WTC11 (cell line): ENCODE results near the gene SAT1. TPM values are rescaled to one million over a fixed set of nuclear protein-coding genes. Genes with fewer than 3 reads are reported as not detected.

Experiments used
- ATAC-seq: fragments of 200-7000 bp; cut with Tn5 transposase; 2 replicates; pipeline ENCODE4 v1.10.0; 2021; ENCODE audit warnings: mild to moderate bottlenecking, moderate library complexity
- CTCF ChIA-PET: fragments of 300-600 bp; sonication (Branson Sonifier 250); formaldehyde crosslinking; loops from one replicate; lab custom pipeline; 2021; ENCODE audit warnings: antibody characterized with exemption; lab: Charles Lee
- POLR2A ChIA-PET: fragments of 350-600 bp; sonication (Branson Sonifier 250); formaldehyde crosslinking; loops from one replicate; lab custom pipeline; 2021; ENCODE audit warnings: antibody characterized with exemption; lab: Charles Lee
- DNase-seq: peaks from one replicate; pipeline ENCODE4 v3.0.0; 2021; ENCODE audit warnings: low spot score
- H3K27ac Mint-ChIP-seq: 2 replicates; pipeline ENCODE4 v1.8.0; 2021; ENCODE audit warnings: mixed read lengths
- H3K27me3 Mint-ChIP-seq: 2 replicates; pipeline ENCODE4 v1.8.0; 2021; ENCODE audit warnings: low read depth, mild to moderate bottlenecking, moderate library complexity, mixed read lengths
- H3K36me3 Mint-ChIP-seq: 2 replicates; pipeline ENCODE4 v1.8.0; 2021; ENCODE audit warnings: mixed read lengths
- H3K4me1 Mint-ChIP-seq: 2 replicates; pipeline ENCODE4 v1.8.0; 2022; ENCODE audit warnings: mixed read lengths
- H3K4me3 Mint-ChIP-seq: 2 replicates; pipeline ENCODE4 v1.8.0; 2021; ENCODE audit warnings: mild to moderate bottlenecking, moderate library complexity, mixed read lengths
- H3K9me3 Mint-ChIP-seq: 2 replicates; pipeline ENCODE4 v1.8.0; 2021; ENCODE audit warnings: mixed read lengths
- ATF6 ChIP-seq: sonication (generic); formaldehyde crosslinking; IDR thresholded peaks from 2 replicates; pipeline ENCODE4 v1.8.1; 2023; ENCODE audit warnings: mild to moderate bottlenecking, missing genetic modification reagents
- CREB1 ChIP-seq: sonication (generic); formaldehyde crosslinking; IDR thresholded peaks from 2 replicates; pipeline ENCODE4 v1.8.0; 2023; ENCODE audit warnings: mild to moderate bottlenecking, missing genetic modification reagents
- ETV6 ChIP-seq: sonication (generic); formaldehyde crosslinking; IDR thresholded peaks from 2 replicates; pipeline ENCODE4 v1.8.1; 2022; ENCODE audit warnings: mild to moderate bottlenecking, missing genetic modification reagents
- GRHL2 ChIP-seq: fragments of 250-450 bp; sonication (Bioruptor Pico); IDR thresholded peaks from 2 replicates; pipeline ENCODE4 v1.8.0; 2022; ENCODE audit warnings: mild to moderate bottlenecking, moderate library complexity; ENCODE audit not compliant: insufficient replicate concordance, severe bottlenecking
- IRF2 ChIP-seq: sonication (generic); formaldehyde crosslinking; IDR thresholded peaks from 2 replicates; pipeline ENCODE4 v1.8.0; 2022; ENCODE audit warnings: low read depth, missing genetic modification reagents, borderline replicate concordance
- MAX ChIP-seq: sonication (generic); formaldehyde crosslinking; IDR thresholded peaks from 2 replicates; pipeline ENCODE4 v1.8.0; 2022; ENCODE audit warnings: mild to moderate bottlenecking, missing genetic modification reagents
- MXD4 ChIP-seq: fragments of 250-450 bp; sonication (Bioruptor Pico); IDR thresholded peaks from 2 replicates; pipeline ENCODE4 v1.8.0; 2021; ENCODE audit warnings: mild to moderate bottlenecking, moderate library complexity, borderline replicate concordance
- NFYB ChIP-seq: sonication (generic); formaldehyde crosslinking; conservative IDR thresholded peaks from 2 replicates; pipeline ENCODE4 v1.8.0; 2022; ENCODE audit warnings: low read depth, missing genetic modification reagents
- USF1 ChIP-seq: sonication (generic); formaldehyde crosslinking; IDR thresholded peaks from 2 replicates; pipeline ENCODE4 v1.8.0; 2022; ENCODE audit warnings: mild to moderate bottlenecking, missing genetic modification reagents
- total RNA-seq: library from RNA; stranded (reverse); gene quantifications from 3 replicates; pipeline ENCODE4 v1.2.3, GENCODE V29; 2021
- TF ChIP-seq, protein P1 (sequence below): sonication (generic); formaldehyde crosslinking; IDR thresholded peaks from 2 replicates; pipeline ENCODE4 v1.8.1; 2023; ENCODE audit warnings: mild to moderate bottlenecking, missing genetic modification reagents, moderate library complexity
- TF ChIP-seq, protein P2 (sequence below): sonication (generic); formaldehyde crosslinking; IDR thresholded peaks from 2 replicates; pipeline ENCODE4 v1.8.1; 2023; ENCODE audit warnings: mild to moderate bottlenecking, missing genetic modification reagents

SAT1 gene
- total RNA-seq, 1 experiment from 2014 or later: 70.7 TPM

- Mint-ChIP-seq H3K4me1 (peaks cover 34% of the 10 kb centered on the region), H3K27me3 (no peaks in the 10 kb centered on the region), H3K9me3 (no peaks in the 10 kb centered on the region), H3K4me3 (no peak overlapping the region), H3K36me3 (no peaks in the 10 kb centered on the region), H3K27ac (peak overlapping the region; percentile 63)
- ATAC-seq: no peak
- TF ChIP-seq CREB1 (no peak), NFYB (CRISPR knock-in tag) (no peak), GRHL2 (CRISPR knock-in tag) (no peak)
- no peak for DNase-seq
- ChIA-PET POLR2A (no interaction called here), CTCF (no interaction called here)
These were observed 12.2 kb downstream of the SAT1 start for GRCh38 chrX:23795221-23795620.

DNA sequence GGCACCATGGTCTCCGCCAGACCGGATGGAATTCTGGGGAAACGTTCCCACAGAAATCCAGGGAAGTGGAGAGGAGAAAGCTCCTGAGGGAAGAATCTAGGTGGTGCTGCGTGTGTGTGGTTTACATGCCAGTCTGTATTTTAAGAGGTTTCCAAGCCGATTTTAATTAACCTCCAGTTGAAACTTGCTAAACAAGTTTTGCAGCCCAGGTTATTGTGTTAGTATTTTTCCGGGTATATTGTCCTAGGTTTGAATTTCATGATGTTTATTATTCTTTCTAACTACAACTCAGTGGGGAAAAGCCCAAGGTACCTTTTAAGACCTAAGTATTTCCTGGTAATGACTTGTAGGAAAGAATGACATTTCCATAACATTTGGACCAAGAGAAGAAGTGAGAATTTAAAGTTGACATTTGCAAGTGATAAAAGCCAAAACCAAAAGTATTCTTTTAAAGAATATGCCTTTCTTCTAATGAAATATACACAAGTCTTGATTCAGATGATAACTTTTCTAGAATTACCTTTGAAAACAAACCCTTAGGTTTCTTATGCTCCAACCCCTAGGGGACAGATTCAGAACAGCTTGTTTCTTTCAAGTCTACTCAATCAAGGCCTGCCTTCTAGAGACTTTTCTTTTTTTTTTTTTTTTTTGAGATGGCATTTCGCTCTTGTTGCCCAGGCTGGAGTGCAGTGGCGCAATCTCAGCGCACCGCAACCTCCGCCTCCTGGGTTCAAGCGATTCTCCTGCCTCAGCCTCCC, 14.6 kb downstream of the SAT1 start:
- ATAC-seq (no peak; the same call in 1 of the 2 replicates), DNase-seq (no peak)
- H3K27me3 Mint-ChIP-seq: no peaks in the 10 kb centered on the region

DNA sequence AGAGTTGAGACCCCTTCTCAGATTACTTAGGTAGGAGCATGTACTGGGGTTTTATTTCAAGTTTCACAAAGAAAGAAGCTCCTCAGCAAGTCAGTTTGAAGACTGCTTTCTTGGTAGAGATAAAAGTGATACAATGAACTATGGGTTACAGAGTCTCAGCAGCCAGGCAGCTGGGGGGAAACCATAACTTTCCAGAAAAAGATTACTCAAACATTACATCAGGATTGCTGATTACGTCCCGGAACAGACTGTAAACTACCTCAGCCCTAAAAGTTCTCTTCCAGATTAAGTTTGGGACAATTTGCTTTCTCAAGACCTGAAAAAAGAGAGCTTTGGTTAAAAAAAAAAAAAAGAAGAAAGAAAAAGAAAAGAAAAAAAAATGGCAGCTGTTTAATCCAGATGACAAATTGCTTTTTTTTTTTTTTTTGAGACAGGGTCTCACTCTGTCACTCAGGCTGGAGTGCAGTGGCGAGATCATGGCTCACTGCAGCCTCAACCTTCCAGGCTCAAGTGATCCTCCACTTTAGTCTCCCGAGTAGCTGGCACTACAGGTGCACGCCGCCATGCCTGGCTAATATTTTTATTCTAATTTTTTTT, 16.6 kb downstream of the SAT1 start:
- TF ChIP-seq MXD4 (CRISPR knock-in tag) (no peak), IRF2 (CRISPR knock-in tag) (no peak), ATF6 (CRISPR knock-in tag) (no peak)
- TF ChIP-seq, protein P1, sequence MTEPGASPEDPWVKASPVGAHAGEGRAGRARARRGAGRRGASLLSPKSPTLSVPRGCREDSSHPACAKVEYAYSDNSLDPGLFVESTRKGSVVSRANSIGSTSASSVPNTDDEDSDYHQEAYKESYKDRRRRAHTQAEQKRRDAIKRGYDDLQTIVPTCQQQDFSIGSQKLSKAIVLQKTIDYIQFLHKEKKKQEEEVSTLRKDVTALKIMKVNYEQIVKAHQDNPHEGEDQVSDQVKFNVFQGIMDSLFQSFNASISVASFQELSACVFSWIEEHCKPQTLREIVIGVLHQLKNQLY (CRISPR knock-in tag): no peak
- H3K4me3 Mint-ChIP-seq: no peak overlapping the region
- DNase-seq: no peak
- H3K27ac Mint-ChIP-seq: peak overlapping the region; percentile 80; the same call in 1 of the 2 replicates
- ChIA-PET CTCF (interaction anchor here (0.8 kb wide), 1 partner anchor 102 kb away, joined by 3 read pairs; no protein-coding TSS in a partner anchor), POLR2A (interaction anchor here (0.5 kb wide), 2 partner anchors 12 to 102 kb away, joined by 3 to 5 read pairs; no protein-coding TSS in a partner anchor)
- ATAC-seq: no peak
- peaks cover 34% of the 10 kb centered on the region for H3K4me1 Mint-ChIP-seq
- H3K27me3 Mint-ChIP-seq: no peaks in the 10 kb centered on the region
- no peaks in the 10 kb centered on the region for H3K9me3 Mint-ChIP-seq
- H3K36me3 Mint-ChIP-seq: no peaks in the 10 kb centered on the region

More for the DNA sequence above, 14.6 kb downstream of the SAT1 start:
- TF ChIP-seq GRHL2 (CRISPR knock-in tag) (no peak), USF1 (CRISPR knock-in tag) (no peak), ETV6 (no peak)
- Mint-ChIP-seq H3K27ac (peak overlapping the region; percentile 45; the same call in 1 of the 2 replicates), H3K36me3 (no peaks in the 10 kb centered on the region), H3K9me3 (no peaks in the 10 kb centered on the region), H3K4me3 (no peak overlapping the region), H3K4me1 (peaks cover 34% of the 10 kb centered on the region)
- ChIA-PET CTCF (interaction anchor here (0.6 to 2.4 kb wide), 6 partner anchors 9 to 247 kb away, joined by 3 to 9 read pairs (median 3); partner anchors contain the start of genes PRDX4 and SAT1), POLR2A (interaction anchor here (0.6 to 0.7 kb wide), 2 partner anchors 10 to 257 kb away, joined by 3 to 4 read pairs; no protein-coding TSS in a partner anchor)

GRCh38 chrX:23802431-23802830, 19.5 kb downstream of the SAT1 start:
- ChIA-PET CTCF (no interaction called here), POLR2A (no interaction called here)
- H3K36me3 Mint-ChIP-seq: no peaks in the 10 kb centered on the region
- no peak for ATAC-seq
- no peaks in the 10 kb centered on the region for H3K9me3 Mint-ChIP-seq
- H3K27ac Mint-ChIP-seq: no peak overlapping the region
- peaks cover 19% of the 10 kb centered on the region for H3K4me1 Mint-ChIP-seq
- H3K27me3 Mint-ChIP-seq: no peaks in the 10 kb centered on the region
- TF ChIP-seq, protein P2, sequence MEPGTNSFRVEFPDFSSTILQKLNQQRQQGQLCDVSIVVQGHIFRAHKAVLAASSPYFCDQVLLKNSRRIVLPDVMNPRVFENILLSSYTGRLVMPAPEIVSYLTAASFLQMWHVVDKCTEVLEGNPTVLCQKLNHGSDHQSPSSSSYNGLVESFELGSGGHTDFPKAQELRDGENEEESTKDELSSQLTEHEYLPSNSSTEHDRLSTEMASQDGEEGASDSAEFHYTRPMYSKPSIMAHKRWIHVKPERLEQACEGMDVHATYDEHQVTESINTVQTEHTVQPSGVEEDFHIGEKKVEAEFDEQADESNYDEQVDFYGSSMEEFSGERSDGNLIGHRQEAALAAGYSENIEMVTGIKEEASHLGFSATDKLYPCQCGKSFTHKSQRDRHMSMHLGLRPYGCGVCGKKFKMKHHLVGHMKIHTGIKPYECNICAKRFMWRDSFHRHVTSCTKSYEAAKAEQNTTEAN: no peak
- no peak for TF ChIP-seq MAX
- no peak for DNase-seq
- H3K4me3 Mint-ChIP-seq: no peak overlapping the region
